Trophoblast cell (in vitro differentiated cells and primary cell): ENCODE results near the gene CLNK.
"Not testable (repeated sequence)": the region's sequence is repeated elsewhere in the genome, so short reads cannot be mapped to it uniquely, and the experiment has no call there.

Experiments
- DNase-seq, 2 donors: peaks; one replicate each; pipeline ENCODE4 v3.0.0-alpha.2; 2016
- H2AFZ ChIP-seq: 2 replicates; pipeline ENCODE4 v1.6.1; 2013; ENCODE audit warnings: low read length, moderate library complexity, mild to moderate bottlenecking; ENCODE audit not compliant: insufficient read depth, poor library complexity
- H2AK5ac ChIP-seq: 2 replicates; pipeline ENCODE4 v1.6.1; 2013; ENCODE audit warnings: mild to moderate bottlenecking, low read length
- H2BK120ac ChIP-seq: 2 replicates; pipeline ENCODE4 v1.6.1; 2013; ENCODE audit warnings: low read length, mild to moderate bottlenecking, moderate library complexity; ENCODE audit not compliant: insufficient read depth, poor library complexity
- H2BK12ac ChIP-seq: 2 replicates; pipeline ENCODE4 v1.6.1; 2013; ENCODE audit warnings: mild to moderate bottlenecking, low read length, moderate library complexity
- H2BK5ac ChIP-seq: 2 replicates; pipeline ENCODE4 v1.6.1; 2013; ENCODE audit warnings: low read length, low read depth, moderate library complexity, mild to moderate bottlenecking; ENCODE audit not compliant: poor library complexity
- H3K14ac ChIP-seq: 2 replicates; pipeline ENCODE4 v1.6.1; 2013; ENCODE audit warnings: mild to moderate bottlenecking, low read length
- H3K18ac ChIP-seq: 2 replicates; pipeline ENCODE4 v1.6.1; 2013; ENCODE audit warnings: mild to moderate bottlenecking, low read length
- H3K23ac ChIP-seq: 2 replicates; pipeline ENCODE4 v1.6.1; 2013; ENCODE audit warnings: low read length
- H3K27ac ChIP-seq: 2 replicates; pipeline ENCODE4 v1.5.1; 2013; ENCODE audit warnings: low read depth, mild to moderate bottlenecking, inconsistent platforms, low read length, moderate library complexity
- H3K27me3 ChIP-seq: 2 replicates; pipeline ENCODE4 v1.6.1; 2013; ENCODE audit warnings: inconsistent platforms, mild to moderate bottlenecking, low read length, moderate library complexity; ENCODE audit not compliant: insufficient read depth
- H3K36me3 ChIP-seq, 2 experiments: 1 replicate in 1 of 2; 2 replicates in 1 of 2; pipeline ENCODE4 v1.6.1; 2013; ENCODE audit warnings: low read length in 2 of 2, mild to moderate bottlenecking in 2 of 2, moderate library complexity in 1 of 2; ENCODE audit not compliant: insufficient read depth in 2 of 2, control insufficient read depth in 1 of 2
- H3K4ac ChIP-seq: 2 replicates; pipeline ENCODE4 v1.6.1; 2013; ENCODE audit warnings: low read depth, mild to moderate bottlenecking, low read length, moderate library complexity
- H3K4me1 ChIP-seq, 2 experiments: 1 replicate in 1 of 2; 2 replicates in 1 of 2; pipeline ENCODE4 v1.6.1; 2013; ENCODE audit warnings: low read length in 2 of 2, mild to moderate bottlenecking in 2 of 2, moderate library complexity in 1 of 2; ENCODE audit not compliant: insufficient read depth in 2 of 2, control insufficient read depth in 1 of 2
- H3K4me2 ChIP-seq: 2 replicates; pipeline ENCODE4 v1.6.1; 2013; ENCODE audit warnings: inconsistent platforms, mild to moderate bottlenecking, low read length, moderate library complexity
- H3K4me3 ChIP-seq: 2 replicates; pipeline ENCODE4 v1.5.1; 2013; ENCODE audit warnings: mild to moderate bottlenecking, low read depth, low read length, inconsistent platforms
- H3K79me1 ChIP-seq: one replicate; pipeline ENCODE4 v1.6.1; 2013; ENCODE audit warnings: low read length
- H3K79me2 ChIP-seq: 2 replicates; pipeline ENCODE4 v1.6.1; 2013; ENCODE audit warnings: low read length, mild to moderate bottlenecking; ENCODE audit not compliant: control insufficient read depth, insufficient read depth, poor library complexity
- H3K9ac ChIP-seq: 2 replicates; pipeline ENCODE4 v1.6.1; 2013; ENCODE audit warnings: mild to moderate bottlenecking, low read length
- H3K9me3 ChIP-seq: 2 replicates; pipeline ENCODE4 v1.6.1; 2013; ENCODE audit warnings: low read depth, mild to moderate bottlenecking, control low read depth, inconsistent platforms, low read length; ENCODE audit not compliant: insufficient read depth
- H4K12ac ChIP-seq: 2 replicates; pipeline ENCODE4 v1.6.1; 2013; ENCODE audit warnings: low read depth, mild to moderate bottlenecking, low read length, moderate library complexity
- H4K8ac ChIP-seq: 2 replicates; pipeline ENCODE4 v1.6.1; 2013; ENCODE audit warnings: low read depth, mild to moderate bottlenecking, low read length, moderate library complexity
- H4K91ac ChIP-seq: one replicate; pipeline ENCODE4 v1.6.1; 2013; ENCODE audit warnings: low read depth, mild to moderate bottlenecking, low read length, moderate library complexity
- WGBS: extraction: QIAGEN DNeasy Blood & Tissue Kit; methylation state at CpG from one replicate; pipeline ENCODE4 v1.1.7; 2013; ENCODE audit warnings: missing lambda C conversion rate; ENCODE audit not compliant: insufficient read length, insufficient coverage; ENCODE audit errors: extremely low coverage; 5-methylcytosine and 5-hydroxymethylcytosine counted together

Gene CLNK

DNA sequence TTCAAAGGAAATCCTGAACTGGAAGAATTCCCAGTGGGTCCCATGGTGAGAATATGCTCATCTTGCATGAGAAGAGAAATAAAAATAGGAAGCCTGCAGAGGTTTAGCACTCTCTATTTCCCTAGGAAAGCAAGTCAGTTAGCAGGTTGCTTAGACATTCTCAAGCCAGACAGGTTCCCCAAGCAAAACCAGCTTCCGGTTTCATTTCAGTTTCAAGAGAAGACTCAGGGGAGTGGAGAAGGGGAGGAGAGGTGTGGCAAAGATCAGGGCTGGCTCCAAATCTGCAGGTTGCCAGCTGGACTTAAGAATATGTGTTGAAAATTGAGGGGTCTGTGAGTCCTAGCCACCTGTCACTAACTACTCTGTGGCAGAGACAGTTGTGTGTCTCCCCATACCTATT lies 107.5 kb downstream of the CLNK start:
- Histone ChIP-seq H3K4me3 (no peak overlapping the region), H3K4ac (no peak overlapping the region), H3K4me1 (no peaks in the 10 kb centered on the region), H2BK12ac (no peak overlapping the region), H3K79me1 (no peaks in the 10 kb centered on the region), H4K12ac (no peak overlapping the region), H2AK5ac (no peak overlapping the region), H3K9me3 (peaks cover 3% of the 10 kb centered on the region), H3K27ac (no peak overlapping the region), H3K18ac (no peak overlapping the region), H2AFZ (no peak overlapping the region), H3K79me2 (no peaks in the 10 kb centered on the region), H3K9ac (no peak overlapping the region), H2BK5ac (no peak overlapping the region), H4K8ac (no peak overlapping the region), H4K91ac (no peak overlapping the region), H2BK120ac (no peak overlapping the region), H3K14ac (no peak overlapping the region), H3K23ac (no peak overlapping the region), H3K36me3 (no peaks in the 10 kb centered on the region), H3K27me3 (no peaks in the 10 kb centered on the region), H3K4me2 (no peak overlapping the region)
- no CpG with 5 or more reads among the region's 1 CpG for WGBS
- DNase-seq: no peak

DNA sequence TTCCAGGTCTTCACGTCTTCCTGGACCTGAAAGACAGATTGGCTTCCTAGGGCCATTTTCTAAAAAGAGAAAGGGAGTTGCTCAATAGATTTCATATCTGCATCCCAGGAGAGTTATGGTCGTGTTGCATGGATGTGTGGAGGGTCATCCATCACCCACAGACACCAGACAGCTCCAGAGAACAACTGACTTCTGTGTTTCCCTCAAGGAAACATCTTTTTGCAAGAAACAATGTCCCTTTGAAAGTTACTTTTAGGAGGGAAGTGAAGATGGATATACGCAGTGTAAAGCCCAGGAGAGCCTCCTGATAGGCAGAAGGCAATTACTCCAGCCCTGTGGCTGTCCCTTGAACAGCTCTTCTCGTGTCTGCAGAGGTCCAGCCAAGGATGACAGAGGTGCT lies 108.3 kb downstream of the CLNK start:
- H3K27me3 ChIP-seq: no peaks in the 10 kb centered on the region
- H3K9me3 ChIP-seq: peaks cover 3% of the 10 kb centered on the region
- H4K12ac ChIP-seq: no peak overlapping the region
- no peaks in the 10 kb centered on the region for H3K36me3 ChIP-seq
- no peaks in the 10 kb centered on the region for H3K79me2 ChIP-seq
- H3K9ac ChIP-seq: no peak overlapping the region
- H3K23ac ChIP-seq: no peak overlapping the region
- no peak for DNase-seq
- H2AFZ ChIP-seq: no peak overlapping the region
- no peak overlapping the region for H3K4ac ChIP-seq
- H2AK5ac ChIP-seq: no peak overlapping the region
- H4K91ac ChIP-seq: no peak overlapping the region
- no peak overlapping the region for H2BK120ac ChIP-seq
- H3K4me2 ChIP-seq: no peak overlapping the region
- WGBS: no CpG with 5 or more reads among the region's 4 CpGs
- H3K18ac ChIP-seq: no peak overlapping the region
- H3K79me1 ChIP-seq: no peaks in the 10 kb centered on the region
- no peak overlapping the region for H2BK12ac ChIP-seq
- no peak overlapping the region for H2BK5ac ChIP-seq
- H3K14ac ChIP-seq: no peak overlapping the region
- no peak overlapping the region for H4K8ac ChIP-seq
- no peak overlapping the region for H3K4me3 ChIP-seq
- H3K27ac ChIP-seq: no peak overlapping the region
- no peaks in the 10 kb centered on the region for H3K4me1 ChIP-seq

- Histone ChIP-seq H3K36me3 (no peaks in the 10 kb centered on the region), H2BK12ac (no peak overlapping the region), H4K8ac (no peak overlapping the region), H2BK120ac (no peak overlapping the region), H2AK5ac (no peak overlapping the region), H3K79me1 (no peaks in the 10 kb centered on the region), H3K27me3 (no peaks in the 10 kb centered on the region), H3K9ac (no peak overlapping the region), H2AFZ (no peak overlapping the region), H3K79me2 (no peaks in the 10 kb centered on the region), H3K14ac (no peak overlapping the region), H3K4ac (no peak overlapping the region), H3K23ac (no peak overlapping the region), H3K4me1 (no peaks in the 10 kb centered on the region), H3K18ac (no peak overlapping the region), H3K4me2 (no peak overlapping the region), H4K12ac (no peak overlapping the region), H3K9me3 (peaks cover 3% of the 10 kb centered on the region), H2BK5ac (no peak overlapping the region), H4K91ac (no peak overlapping the region), H3K27ac (no peak overlapping the region), H3K4me3 (no peak overlapping the region)
- WGBS: no CpG with 5 or more reads among the region's 7 CpGs
- no peak for DNase-seq
These were observed 109.2 kb downstream of the CLNK start for GRCh38 chr4:10575414-10575813.

GRCh38 chr4:10574553-10574952 lies 110.0 kb downstream of the CLNK start:
- not testable (repeated sequence) for H3K14ac ChIP-seq, H4K8ac ChIP-seq, H3K9me3 ChIP-seq, H3K79me2 ChIP-seq, H2AFZ ChIP-seq, H2BK5ac ChIP-seq, H3K4me1 ChIP-seq, H3K18ac ChIP-seq, DNase-seq, H3K23ac ChIP-seq, H2AK5ac ChIP-seq, H2BK120ac ChIP-seq, H3K27me3 ChIP-seq, H3K4me2 ChIP-seq, H3K36me3 ChIP-seq, H3K79me1 ChIP-seq, H3K4me3 ChIP-seq, H3K4ac ChIP-seq, H4K12ac ChIP-seq, H2BK12ac ChIP-seq, H3K9ac ChIP-seq, H4K91ac ChIP-seq, H3K27ac ChIP-seq
- no CpG with 5 or more reads among the region's 8 CpGs for WGBS
